Activated T-helper 2 cell treated with anti-CD3 and anti-CD28 coated beads, Interferon-gamma antibody, Interleukin-2, Interleukin-4, amounts not matched to agents 10 μg/mL and 5 μg/mL and 100 μg/mL, durations not matched to agents 14 hours and 24 hours and 36 hours (primary cell): ENCODE data around the gene ZNF236. TPM values are rescaled to one million over a fixed set of nuclear protein-coding genes. Genes with fewer than 3 reads are reported as not detected.

Experiments
- DNase-seq: peaks from one replicate; pipeline ENCODE4 v3.0.0; 2021; ENCODE audit warnings: low spot score
- H3K27ac Mint-ChIP-seq: one replicate; pipeline ENCODE4 v1.8.0; 2021; ENCODE audit warnings: mixed read lengths
- H3K27me3 Mint-ChIP-seq: one replicate; pipeline ENCODE4 v1.8.0; 2021; ENCODE audit warnings: low read depth, mixed read lengths
- H3K36me3 Mint-ChIP-seq: one replicate; pipeline ENCODE4 v1.8.0; 2021; ENCODE audit warnings: low read depth, mixed read lengths
- H3K4me1 Mint-ChIP-seq: one replicate; pipeline ENCODE4 v1.8.0; 2021; ENCODE audit warnings: low read depth, mixed read lengths
- H3K4me3 Mint-ChIP-seq: one replicate; pipeline ENCODE4 v1.8.0; 2021; ENCODE audit warnings: low read depth, mild to moderate bottlenecking, moderate library complexity, mixed read lengths
- H3K9me3 Mint-ChIP-seq: one replicate; pipeline ENCODE4 v1.8.0; 2021; ENCODE audit warnings: mixed read lengths
- intact Hi-C: fragments of 100-400 bp; cut with micrococcal nuclease; formaldehyde crosslinking; loops from one replicate; pipeline ENCODE4 v1.15.1; 2023
- total RNA-seq: library from RNA; stranded (reverse); gene quantifications from 2 replicates; pipeline ENCODE4 v1.2.3, GENCODE V29; 2022

Gene ZNF236
- total RNA-seq, 1 donor from 2014 or later = 19.8 TPM

- Mint-ChIP-seq H3K4me1 (peaks cover 6% of the 10 kb centered on the region), H3K27me3 (no peaks in the 10 kb centered on the region), H3K9me3 (no peaks in the 10 kb centered on the region), H3K36me3 (peaks cover 47% of the 10 kb centered on the region), H3K27ac (no peak overlapping the region), H3K4me3 (no peak overlapping the region)
- no peak for DNase-seq
- intact Hi-C loops = no loop called here
Measured at GRCh38 chr18:76880026-76880425, 57.7 kb downstream of the ZNF236 start.

DNA sequence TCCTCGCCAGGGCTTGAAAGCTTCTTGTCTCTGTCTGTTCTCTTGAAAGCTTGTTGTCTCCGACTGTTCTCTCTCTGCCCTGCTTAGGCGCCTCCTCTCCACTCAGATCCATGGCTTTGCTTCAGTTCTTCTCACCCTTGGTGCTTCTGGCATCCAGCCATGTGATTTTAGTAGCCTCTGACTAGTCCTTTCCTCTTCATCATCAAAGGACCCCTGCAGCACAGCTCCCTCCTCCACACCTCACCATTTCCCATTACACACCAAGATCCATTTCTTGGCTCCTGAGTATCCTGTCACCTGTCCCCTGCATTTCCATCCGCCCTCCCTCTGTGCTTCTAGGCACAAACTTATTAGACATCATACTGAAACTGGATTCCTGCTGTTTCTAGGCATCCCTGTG, 59.4 kb downstream of the ZNF236 start:
- DNase-seq = no peak
- no peaks in the 10 kb centered on the region for H3K4me1 Mint-ChIP-seq
- H3K27ac Mint-ChIP-seq = no peak overlapping the region
- no peak overlapping the region for H3K4me3 Mint-ChIP-seq
- H3K9me3 Mint-ChIP-seq = no peaks in the 10 kb centered on the region
- H3K27me3 Mint-ChIP-seq = no peaks in the 10 kb centered on the region
- peaks cover 43% of the 10 kb centered on the region for H3K36me3 Mint-ChIP-seq
- intact Hi-C loops = no loop called here

DNA sequence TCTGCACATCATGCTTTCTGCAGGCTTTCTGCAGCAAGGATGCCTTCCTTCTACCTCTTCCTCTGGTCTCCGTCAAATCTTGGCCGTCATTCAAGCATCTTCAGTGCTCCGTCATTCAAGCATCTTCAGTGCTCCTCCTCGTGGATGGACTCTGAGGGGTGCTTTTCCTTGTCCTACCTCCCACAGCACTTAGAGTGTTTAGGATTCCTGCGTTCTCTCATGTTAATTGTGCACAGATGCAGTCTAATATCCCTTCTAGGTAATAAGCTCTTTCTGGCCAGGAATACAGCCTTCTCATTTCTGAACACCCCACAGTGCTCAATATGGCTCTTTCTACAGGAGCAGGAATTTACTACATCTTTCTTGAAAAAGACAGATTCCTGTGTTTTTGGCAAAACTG, 59.8 kb downstream of the ZNF236 start:
- intact Hi-C loops = no loop called here
- Mint-ChIP-seq H3K27me3 (no peaks in the 10 kb centered on the region), H3K36me3 (peaks cover 40% of the 10 kb centered on the region), H3K9me3 (no peaks in the 10 kb centered on the region), H3K4me3 (no peak overlapping the region), H3K4me1 (no peaks in the 10 kb centered on the region), H3K27ac (no peak overlapping the region)
- no peak for DNase-seq

GRCh38 chr18:76885001-76885400, 62.6 kb downstream of the ZNF236 start:
- intact Hi-C loops = no loop called here
- no peaks in the 10 kb centered on the region for H3K9me3 Mint-ChIP-seq
- H3K27ac Mint-ChIP-seq = no peak overlapping the region
- peaks cover 58% of the 10 kb centered on the region for H3K36me3 Mint-ChIP-seq
- H3K27me3 Mint-ChIP-seq = no peaks in the 10 kb centered on the region
- peaks cover 3% of the 10 kb centered on the region for H3K4me1 Mint-ChIP-seq
- H3K4me3 Mint-ChIP-seq = no peak overlapping the region
- DNase-seq = no peak

GRCh38 chr18:76886112-76886511, 63.8 kb downstream of the ZNF236 start:
- H3K9me3 Mint-ChIP-seq = no peaks in the 10 kb centered on the region
- peak overlapping the region; percentile 9 for H3K27ac Mint-ChIP-seq
- peaks cover 3% of the 10 kb centered on the region for H3K4me1 Mint-ChIP-seq
- intact Hi-C loops = no loop called here
- no peak overlapping the region for H3K4me3 Mint-ChIP-seq
- no peak for DNase-seq
- H3K36me3 Mint-ChIP-seq = peaks cover 57% of the 10 kb centered on the region
- no peaks in the 10 kb centered on the region for H3K27me3 Mint-ChIP-seq

GRCh38 chr18:76889091-76889699, 66.8 kb downstream of the ZNF236 start:
- H3K4me3 Mint-ChIP-seq = no peak overlapping the region
- H3K27ac Mint-ChIP-seq = no peak overlapping the region
- no peaks in the 10 kb centered on the region for H3K9me3 Mint-ChIP-seq
- peaks cover 55% of the 10 kb centered on the region for H3K36me3 Mint-ChIP-seq
- no peaks in the 10 kb centered on the region for H3K27me3 Mint-ChIP-seq
- intact Hi-C loops = no loop called here
- peaks cover 3% of the 10 kb centered on the region for H3K4me1 Mint-ChIP-seq
- DNase-seq = no peak

DNA sequence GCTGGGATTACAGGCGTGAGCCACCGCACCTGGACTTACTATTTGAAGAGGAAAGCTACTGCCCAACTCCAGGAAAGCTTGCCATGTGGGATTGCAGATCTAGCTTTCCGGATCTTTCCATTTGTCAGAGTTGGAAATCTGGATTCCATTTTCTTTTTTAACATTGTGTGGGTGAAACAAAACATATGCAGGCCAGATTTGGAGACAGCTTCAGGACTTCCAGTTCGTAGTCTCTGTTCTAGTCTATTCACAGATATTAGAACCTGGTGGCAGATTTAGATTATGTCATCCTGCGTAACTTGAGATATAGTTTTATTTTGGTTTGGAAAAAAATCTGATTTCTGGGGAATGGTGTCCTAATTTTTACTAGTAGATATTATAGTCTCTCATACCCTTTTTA, 70.5 kb downstream of the ZNF236 start:
- Mint-ChIP-seq H3K9me3 (no peaks in the 10 kb centered on the region), H3K36me3 (peaks cover 75% of the 10 kb centered on the region), H3K4me1 (no peaks in the 10 kb centered on the region), H3K27me3 (no peaks in the 10 kb centered on the region), H3K27ac (no peak overlapping the region), H3K4me3 (no peak overlapping the region)
- no peak for DNase-seq
- intact Hi-C loops = no loop called here

DNA sequence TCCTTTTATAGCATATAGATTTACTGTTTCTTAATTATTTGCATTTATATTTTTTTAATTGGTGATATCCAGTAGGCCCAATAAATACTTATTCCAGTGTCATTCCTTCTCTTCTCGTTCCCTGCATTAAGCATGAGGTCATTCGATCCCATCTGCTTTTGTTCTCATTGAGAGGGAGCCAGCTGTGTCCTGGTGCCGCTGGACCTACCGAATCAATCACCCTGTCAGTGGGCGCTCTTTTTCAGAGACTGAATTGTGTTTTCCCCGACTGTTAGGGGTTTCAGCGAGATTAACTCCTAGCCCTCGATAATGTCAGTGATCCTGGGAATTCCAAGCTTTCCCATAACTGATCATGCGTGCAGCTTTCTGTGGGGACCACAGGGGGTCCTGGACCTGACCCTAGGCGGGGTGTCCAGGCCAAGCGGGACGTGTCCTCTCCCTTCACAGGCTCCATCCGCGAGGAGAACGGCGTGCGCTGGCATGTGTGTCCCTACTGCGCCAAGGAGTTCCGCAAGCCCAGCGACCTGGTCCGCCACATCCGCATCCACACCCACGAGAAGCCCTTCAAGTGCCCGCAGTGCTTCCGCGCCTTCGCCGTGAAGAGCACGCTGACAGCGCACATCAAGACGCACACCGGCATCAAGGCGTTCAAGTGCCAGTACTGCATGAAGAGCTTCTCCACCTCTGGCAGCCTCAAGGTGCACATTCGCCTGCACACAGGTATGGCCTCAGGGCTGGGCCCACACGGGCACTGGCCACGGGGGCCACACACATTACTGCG, 72.4 kb downstream of the ZNF236 start:
- Mint-ChIP-seq H3K27me3 (no peaks in the 10 kb centered on the region), H3K4me1 (no peaks in the 10 kb centered on the region), H3K27ac (no peak overlapping the region), H3K4me3 (no peak overlapping the region), H3K36me3 (peaks cover 80% of the 10 kb centered on the region), H3K9me3 (no peaks in the 10 kb centered on the region)
- DNase-seq = no peak
- intact Hi-C loops = no loop called here

DNA sequence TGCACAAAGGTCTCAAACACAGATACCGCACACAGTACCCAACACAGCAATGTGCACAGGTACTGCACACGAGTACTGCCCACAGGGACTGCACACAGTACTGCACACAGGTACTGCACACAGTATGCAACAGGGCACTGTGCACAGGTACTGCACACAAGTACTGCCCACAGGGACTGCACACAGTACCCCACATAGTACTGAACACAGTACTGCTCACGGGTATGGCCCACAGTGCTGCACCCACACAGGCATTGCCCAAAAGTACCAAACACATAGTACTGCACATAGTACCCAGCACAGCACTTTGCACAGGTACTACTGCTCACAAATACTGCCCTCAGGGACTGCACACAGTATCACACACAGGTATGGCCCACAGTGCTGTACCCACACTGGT, 73.1 kb downstream of the ZNF236 start:
- intact Hi-C loops = no loop called here
- no peaks in the 10 kb centered on the region for H3K9me3 Mint-ChIP-seq
- H3K27me3 Mint-ChIP-seq = no peaks in the 10 kb centered on the region
- H3K4me1 Mint-ChIP-seq = no peaks in the 10 kb centered on the region
- no peak for DNase-seq
- no peak overlapping the region for H3K27ac Mint-ChIP-seq
- no peak overlapping the region for H3K4me3 Mint-ChIP-seq
- H3K36me3 Mint-ChIP-seq = peaks cover 77% of the 10 kb centered on the region

DNA sequence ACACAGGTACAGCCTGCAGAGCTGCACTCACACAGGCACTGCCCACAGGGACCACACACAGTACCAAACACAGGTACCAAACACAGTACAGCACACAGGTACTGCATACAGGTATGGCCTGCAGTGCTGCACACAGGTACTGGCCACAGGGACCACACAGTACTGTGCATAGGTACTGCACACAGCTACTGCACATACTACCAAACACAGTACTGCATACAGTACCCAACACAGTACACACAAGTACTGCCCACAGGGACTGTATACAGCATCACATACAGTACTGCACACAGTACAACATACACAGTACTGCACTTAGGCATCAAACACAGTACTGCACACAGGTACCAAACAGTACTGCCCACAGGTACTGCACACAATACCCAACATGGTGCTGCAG, 74.3 kb downstream of the ZNF236 start:
- intact Hi-C loops = no loop called here
- H3K36me3 Mint-ChIP-seq = peaks cover 75% of the 10 kb centered on the region

GRCh38 chr18:76897257-76897656, 74.9 kb downstream of the ZNF236 start:
- Mint-ChIP-seq H3K4me1 (no peaks in the 10 kb centered on the region), H3K27ac (no peak overlapping the region), H3K9me3 (no peaks in the 10 kb centered on the region), H3K36me3 (peaks cover 74% of the 10 kb centered on the region), H3K4me3 (no peak overlapping the region), H3K27me3 (no peaks in the 10 kb centered on the region)
- intact Hi-C loops = no loop called here
- no peak for DNase-seq

More for the DNA sequence above, 74.3 kb downstream of the ZNF236 start:
- Mint-ChIP-seq H3K4me3 (no peak overlapping the region), H3K27ac (no peak overlapping the region), H3K27me3 (no peaks in the 10 kb centered on the region), H3K4me1 (no peaks in the 10 kb centered on the region), H3K9me3 (no peaks in the 10 kb centered on the region)
- no peak for DNase-seq

DNA sequence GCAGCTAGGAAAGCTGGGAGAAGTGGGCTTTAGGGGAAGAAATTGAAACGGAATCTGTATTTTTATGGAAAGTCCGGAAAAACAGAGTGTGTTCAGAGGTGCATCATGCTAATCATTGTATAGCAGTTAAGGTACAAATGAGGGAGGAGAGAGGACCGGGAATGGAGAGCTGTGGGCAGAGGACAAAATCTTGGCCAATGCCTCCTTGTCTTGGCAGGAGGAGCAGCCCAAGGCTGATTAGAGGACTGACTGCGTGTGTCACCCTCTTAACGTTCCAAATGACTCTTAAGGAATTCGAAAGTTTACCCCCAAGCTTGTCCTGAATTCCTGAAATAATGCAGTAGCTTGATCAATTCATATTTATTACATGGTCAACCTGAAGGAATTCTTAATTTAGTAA, 81.0 kb downstream of the ZNF236 start:
- H3K4me1 Mint-ChIP-seq = no peaks in the 10 kb centered on the region
- H3K4me3 Mint-ChIP-seq = no peak overlapping the region
- H3K36me3 Mint-ChIP-seq = peaks cover 38% of the 10 kb centered on the region
- H3K27ac Mint-ChIP-seq = no peak overlapping the region
- intact Hi-C loops = no loop called here
- DNase-seq = no peak
- no peaks in the 10 kb centered on the region for H3K27me3 Mint-ChIP-seq
- no peaks in the 10 kb centered on the region for H3K9me3 Mint-ChIP-seq

GRCh38 chr18:76905821-76906220, 83.5 kb downstream of the ZNF236 start:
- no peak for DNase-seq
- H3K9me3 Mint-ChIP-seq = no peaks in the 10 kb centered on the region

More at GRCh38 chr18:76905821-76906220, 83.5 kb downstream of the ZNF236 start:
- no peaks in the 10 kb centered on the region for H3K4me1 Mint-ChIP-seq
- H3K27ac Mint-ChIP-seq = no peak overlapping the region
- intact Hi-C loops = no loop called here
- peaks cover 41% of the 10 kb centered on the region for H3K36me3 Mint-ChIP-seq
- no peak overlapping the region for H3K4me3 Mint-ChIP-seq
- no peaks in the 10 kb centered on the region for H3K27me3 Mint-ChIP-seq
